Body of pancreas (tissue), 4 donors: ENCODE data around the gene OR2H1. TPM values are rescaled to one million over a fixed set of nuclear protein-coding genes. Genes with fewer than 3 reads are reported as not detected.
"Not testable (repeated sequence)": the region's sequence is repeated elsewhere in the genome, so short reads cannot be mapped to it uniquely, and the experiment has no call there.

Experiments
- ATAC-seq: fragments of 150-250 bp; one replicate; pipeline ENCODE4 v1.9.1; 2016
- DNase-seq, 4 donors: peaks; one replicate each; pipeline ENCODE4 v3.0.0-alpha.2; 2019
- H3K27ac ChIP-seq, 4 donors: fragments of 200-600 bp; sonication (generic); 1 replicate in 3 of 4; 2 replicates in 1 of 4; pipeline versions ENCODE4 v1.5.1 to v1.6.1; 2016 to 2019; ENCODE audit warnings: mild to moderate bottlenecking in 1 of 4, mixed read lengths in 1 of 4, moderate library complexity in 1 of 4
- H3K27me3 ChIP-seq, 2 donors: fragments of 200-600 bp; sonication (generic); one replicate each; pipeline ENCODE4 v1.6.0; 2016; ENCODE audit warnings: mild to moderate bottlenecking in 1 of 2
- H3K36me3 ChIP-seq, 2 donors: fragments of 200-600 bp; sonication (generic); replicated peaks in 1 of 2; 2 replicates each; pipeline ENCODE4 v1.5.1; 2016; ENCODE audit warnings: low read depth in 2 of 2; ENCODE audit not compliant: insufficient read depth in 1 of 2
- H3K4me1 ChIP-seq: fragments of 200-600 bp; sonication (generic); one replicate; pipeline ENCODE4 v1.6.0; 2016
- H3K4me3 ChIP-seq, 2 donors: fragments of 200-600 bp; sonication (generic); 1 replicate in 1 of 2; 2 replicates in 1 of 2; pipeline ENCODE4 v1.5.1; 2016 to 2019
- H3K9me3 ChIP-seq, 3 donors: fragments of 200-600 bp; sonication (generic); 1 replicate in 2 of 3; 2 replicates in 1 of 3; pipeline ENCODE4 v1.5.1; 2016
- POLR2A ChIP-seq, 3 donors: fragments of 450-650 bp; IDR thresholded peaks; one replicate each; pipeline ENCODE4 v1.6.1; 2016; ENCODE audit warnings: antibody characterized with exemption in 3 of 3, mild to moderate bottlenecking in 2 of 3
- WGBS, 2 donors: methylation state at CpG; one replicate each; pipeline ENCODE4 v1.1.5; 2017; 5-methylcytosine and 5-hydroxymethylcytosine counted together
- intact Hi-C: fragments of 100-400 bp; cut with DNase I; formaldehyde crosslinking; loops from one replicate; pipeline ENCODE4 v1.15.1; 2023
- total RNA-seq, 2 donors: library from RNA; depleted of rRNA; stranded (reverse); fragments of >200 nt; gene quantifications; one replicate each; pipeline ENCODE4 v1.1.0, GENCODE V29; 2016
- TF ChIP-seq, protein P1 (sequence below), 7 experiments: fragments of 450-650 bp in 4 of 7; fragments of 200-600 bp in 3 of 7; sonication (generic) in 3 of 7; IDR thresholded peaks; one replicate each; pipeline ENCODE4 v1.5.1; 2016 to 2019; ENCODE audit warnings: antibody characterized with exemption in 7 of 7

Gene OR2H1
- total RNA-seq, 2 donors from 2014 or later, result not detected

DNA sequence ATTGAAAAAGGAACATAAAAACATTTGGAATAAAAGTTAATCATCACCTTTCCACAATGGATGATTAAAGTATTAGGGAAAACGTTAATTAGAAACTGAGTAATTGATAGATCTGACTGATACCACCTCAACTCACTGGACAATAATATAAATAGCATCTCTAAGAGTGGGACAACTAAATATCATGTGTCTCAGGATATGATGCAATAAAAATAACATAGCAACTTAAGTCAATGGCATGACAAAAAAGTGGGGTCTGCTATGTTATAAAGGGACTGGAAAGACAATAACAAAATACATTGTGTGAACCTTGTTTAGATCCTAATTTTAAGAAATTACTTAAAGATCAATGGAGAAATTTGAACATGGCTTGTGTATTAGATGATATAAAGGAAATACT, 31.9 kb upstream of the OR2H1 start:
- TF ChIP-seq POLR2A (IDR thresholded peaks at IDR 0.05), result no peak
- TF ChIP-seq, protein P1, sequence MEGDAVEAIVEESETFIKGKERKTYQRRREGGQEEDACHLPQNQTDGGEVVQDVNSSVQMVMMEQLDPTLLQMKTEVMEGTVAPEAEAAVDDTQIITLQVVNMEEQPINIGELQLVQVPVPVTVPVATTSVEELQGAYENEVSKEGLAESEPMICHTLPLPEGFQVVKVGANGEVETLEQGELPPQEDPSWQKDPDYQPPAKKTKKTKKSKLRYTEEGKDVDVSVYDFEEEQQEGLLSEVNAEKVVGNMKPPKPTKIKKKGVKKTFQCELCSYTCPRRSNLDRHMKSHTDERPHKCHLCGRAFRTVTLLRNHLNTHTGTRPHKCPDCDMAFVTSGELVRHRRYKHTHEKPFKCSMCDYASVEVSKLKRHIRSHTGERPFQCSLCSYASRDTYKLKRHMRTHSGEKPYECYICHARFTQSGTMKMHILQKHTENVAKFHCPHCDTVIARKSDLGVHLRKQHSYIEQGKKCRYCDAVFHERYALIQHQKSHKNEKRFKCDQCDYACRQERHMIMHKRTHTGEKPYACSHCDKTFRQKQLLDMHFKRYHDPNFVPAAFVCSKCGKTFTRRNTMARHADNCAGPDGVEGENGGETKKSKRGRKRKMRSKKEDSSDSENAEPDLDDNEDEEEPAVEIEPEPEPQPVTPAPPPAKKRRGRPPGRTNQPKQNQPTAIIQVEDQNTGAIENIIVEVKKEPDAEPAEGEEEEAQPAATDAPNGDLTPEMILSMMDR (IDR thresholded peaks at IDR 0.05), result no peak
- no peaks in the 10 kb centered on the region for H3K9me3 ChIP-seq
- H3K4me3 ChIP-seq, result no peak overlapping the region
- DNase-seq, result no peak
- intact Hi-C loops, result no loop called here
- H3K36me3 ChIP-seq, result no peaks in the 10 kb centered on the region
- no peak for ATAC-seq
- H3K4me1 ChIP-seq, result no peaks in the 10 kb centered on the region
- no peak overlapping the region for H3K27ac ChIP-seq
- no peaks in the 10 kb centered on the region for H3K27me3 ChIP-seq
- WGBS, 2 donors, result 33 to 35% methylated on average over 1 of the region's 1 CpG

DNA sequence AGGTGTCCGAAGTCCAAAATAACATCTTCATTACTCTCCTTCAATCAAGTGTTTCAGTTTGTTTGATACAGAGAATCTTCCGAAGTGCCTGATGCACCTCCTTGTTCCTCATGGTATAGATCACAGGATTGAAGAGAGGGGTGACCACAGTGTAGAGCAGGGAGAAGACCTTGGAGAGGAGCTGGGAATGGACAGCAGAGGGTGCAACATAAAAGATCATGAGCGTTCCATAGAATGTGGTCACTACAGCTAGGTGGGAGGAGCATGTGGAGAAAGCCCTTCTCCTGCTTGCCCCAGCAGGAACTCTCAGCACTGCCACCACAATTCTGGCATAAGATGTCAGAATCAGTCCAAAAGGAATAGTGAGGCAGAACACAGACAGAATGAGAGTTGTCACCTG, 30.3 kb upstream of the OR2H1 start:
- Histone ChIP-seq H3K27ac (no peak overlapping the region), H3K27me3 (no peaks in the 10 kb centered on the region), H3K4me1 (no peaks in the 10 kb centered on the region), H3K36me3 (no peaks in the 10 kb centered on the region), H3K9me3 (no peaks in the 10 kb centered on the region), H3K4me3 (no peak overlapping the region)
- ATAC-seq, result no peak
- 73% methylated on average over 3 of the region's 3 CpGs for WGBS, 2 donors
- DNase-seq, result no peak
- TF ChIP-seq POLR2A (IDR thresholded peaks at IDR 0.05), result no peak
- TF ChIP-seq, protein P1 (IDR thresholded peaks at IDR 0.05), result no peak
- intact Hi-C loops, result no loop called here

- H3K9me3 ChIP-seq, DNase-seq, H3K27me3 ChIP-seq, H3K36me3 ChIP-seq, H3K4me3 ChIP-seq, intact Hi-C loops, H3K27ac ChIP-seq, H3K4me1 ChIP-seq, ATAC-seq: not testable (repeated sequence)
- 75% methylated on average over 18 of the region's 18 CpGs for WGBS, 2 donors
These were observed 20.2 kb upstream of the OR2H1 start for GRCh38 chr6:29436730-29437129.

GRCh38 chr6:29439006-29439405, 17.9 kb upstream of the OR2H1 start, which contains the start of gene OR10C1:
OR10C1 (plus strand) TSS chr6:29439306; CDS start chr6:29440016, 710 bp downstream.
- H3K27me3 ChIP-seq, result no peaks in the 10 kb centered on the region
- ATAC-seq (no peak), DNase-seq (no peak)
- TF ChIP-seq, protein P1 (IDR thresholded peaks at IDR 0.05), result no peak
- no peak for TF ChIP-seq POLR2A (IDR thresholded peaks at IDR 0.05)
- H3K9me3 ChIP-seq, result no peaks in the 10 kb centered on the region
- H3K27ac ChIP-seq, result no peak within 1 kb of the TSS
- no peak within 1 kb of the TSS for H3K4me3 ChIP-seq
- H3K36me3 ChIP-seq, result no peaks in the 10 kb centered on the region
- intact Hi-C loops, result no loop called here
- H3K4me1 ChIP-seq, result no peaks in the 10 kb centered on the region

DNA sequence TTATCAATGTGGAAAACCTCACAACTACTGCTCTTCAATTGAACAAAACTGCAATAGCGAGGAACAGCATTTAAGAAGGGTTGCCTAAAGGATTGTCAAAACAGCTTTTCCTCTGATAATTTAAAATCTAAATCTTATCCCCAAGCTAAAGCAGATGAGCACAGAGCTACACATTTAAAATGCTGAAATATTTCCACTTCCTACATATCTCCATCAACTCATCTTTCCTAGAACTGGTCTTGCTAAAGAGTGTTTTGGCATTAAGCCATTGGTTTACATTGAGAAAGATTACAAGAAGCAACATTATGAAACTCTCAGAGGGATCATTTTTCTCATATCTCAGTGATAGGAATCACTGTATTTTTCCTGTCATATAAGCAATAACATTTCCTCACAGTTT, 14.2 kb upstream of the OR2H1 start:
- Histone ChIP-seq H3K4me3 (no peak overlapping the region), H3K36me3 (no peaks in the 10 kb centered on the region), H3K9me3 (no peaks in the 10 kb centered on the region), H3K27me3 (no peaks in the 10 kb centered on the region), H3K4me1 (no peaks in the 10 kb centered on the region), H3K27ac (no peak overlapping the region)
- ATAC-seq, result no peak
- intact Hi-C loops, result no loop called here
- 89 to 91% methylated on average over 1 of the region's 1 CpG for WGBS, 2 donors
- DNase-seq, result no peak
- TF ChIP-seq, protein P1 (IDR thresholded peaks at IDR 0.05), result no peak

DNA sequence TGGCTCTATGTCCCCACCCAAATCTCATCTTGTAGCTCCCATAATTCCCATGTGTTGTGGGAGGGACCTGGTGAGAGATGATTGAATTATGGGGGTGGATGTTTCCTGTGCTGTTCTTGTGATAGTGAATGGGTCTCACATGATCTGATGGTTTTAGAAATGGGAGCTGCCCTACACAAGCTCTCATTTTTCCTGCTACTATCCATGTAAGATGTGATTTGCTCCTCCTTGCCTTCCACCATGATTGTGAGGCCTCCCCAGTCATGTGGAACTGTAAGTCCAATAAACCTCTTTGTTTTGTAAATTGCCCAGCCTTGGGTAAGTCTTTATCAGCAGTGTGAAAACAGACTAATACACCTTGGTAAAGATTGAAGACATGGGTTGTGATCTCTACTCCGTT, 12.9 kb upstream of the OR2H1 start:
- H3K36me3 ChIP-seq, H3K4me1 ChIP-seq, ATAC-seq, H3K27me3 ChIP-seq, H3K4me3 ChIP-seq, DNase-seq, H3K9me3 ChIP-seq, H3K27ac ChIP-seq, intact Hi-C loops: not testable (repeated sequence)
- 75 to 76% methylated on average over 1 of the region's 1 CpG for WGBS, 2 donors
